ENCODE measurements around the gene LST1.

DNA sequence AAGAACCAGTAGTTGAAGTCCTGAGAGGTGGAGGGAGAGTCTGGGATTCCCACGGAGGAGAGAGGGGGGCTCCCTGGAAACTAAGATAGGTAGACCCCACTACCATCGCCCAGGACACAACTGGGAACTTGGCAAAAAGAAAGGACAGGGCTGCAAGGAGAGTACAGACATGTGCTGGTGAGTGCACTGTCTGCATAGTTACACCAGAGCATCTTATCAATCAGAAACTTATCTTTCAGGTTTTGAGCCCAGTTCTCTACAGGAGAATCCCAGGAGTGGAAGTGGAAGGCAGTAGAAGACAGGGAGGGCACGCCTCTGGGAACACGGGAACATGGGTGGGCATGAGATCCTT, 26.5 kb upstream of the LST1 start:
- TF ChIP-seq, protein P1, sequence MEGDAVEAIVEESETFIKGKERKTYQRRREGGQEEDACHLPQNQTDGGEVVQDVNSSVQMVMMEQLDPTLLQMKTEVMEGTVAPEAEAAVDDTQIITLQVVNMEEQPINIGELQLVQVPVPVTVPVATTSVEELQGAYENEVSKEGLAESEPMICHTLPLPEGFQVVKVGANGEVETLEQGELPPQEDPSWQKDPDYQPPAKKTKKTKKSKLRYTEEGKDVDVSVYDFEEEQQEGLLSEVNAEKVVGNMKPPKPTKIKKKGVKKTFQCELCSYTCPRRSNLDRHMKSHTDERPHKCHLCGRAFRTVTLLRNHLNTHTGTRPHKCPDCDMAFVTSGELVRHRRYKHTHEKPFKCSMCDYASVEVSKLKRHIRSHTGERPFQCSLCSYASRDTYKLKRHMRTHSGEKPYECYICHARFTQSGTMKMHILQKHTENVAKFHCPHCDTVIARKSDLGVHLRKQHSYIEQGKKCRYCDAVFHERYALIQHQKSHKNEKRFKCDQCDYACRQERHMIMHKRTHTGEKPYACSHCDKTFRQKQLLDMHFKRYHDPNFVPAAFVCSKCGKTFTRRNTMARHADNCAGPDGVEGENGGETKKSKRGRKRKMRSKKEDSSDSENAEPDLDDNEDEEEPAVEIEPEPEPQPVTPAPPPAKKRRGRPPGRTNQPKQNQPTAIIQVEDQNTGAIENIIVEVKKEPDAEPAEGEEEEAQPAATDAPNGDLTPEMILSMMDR (IDR thresholded peaks at IDR 0.05; ENCODE audit: insufficient read depth, low read length, poor library complexity, severe bottlenecking) = no peak
- no peak for TF ChIP-seq EZH2phosphoT487 (conservative IDR thresholded peaks at IDR 0.05; ENCODE audit: low read length)
